K562 (cell line): ENCODE results near the gene PTRH2. TPM values are rescaled to one million over a fixed set of nuclear protein-coding genes. Genes with fewer than 3 reads are reported as not detected.

Source experiments
- E2F6 ChIP-seq, 2 experiments: IDR thresholded peaks; 2 replicates each; pipeline ENCODE4 v1.6.1; 2011; ENCODE audit warnings: borderline replicate concordance in 1 of 2, control low read depth in 1 of 2, low read depth in 1 of 2, low read length in 1 of 2, mild to moderate bottlenecking in 1 of 2, mixed read lengths in 1 of 2, moderate library complexity in 1 of 2; ENCODE audit not compliant: insufficient read depth in 1 of 2, insufficient read length in 1 of 2, poor library complexity in 1 of 2, severe bottlenecking in 1 of 2; ENCODE audit errors: extremely low read depth in 1 of 2
- EHMT2 ChIP-seq: fragments of 450-650 bp; IDR thresholded peaks from 2 replicates; pipeline ENCODE4 v1.6.1; 2018; ENCODE audit warnings: antibody characterized with exemption
- FIP1L1 ChIP-seq: fragments of 200-400 bp; formaldehyde crosslinking; IDR thresholded peaks from 2 replicates; pipeline ENCODE4 v1.6.1; 2018; ENCODE audit warnings: mild to moderate bottlenecking, low read depth, low read length; ENCODE audit not compliant: poor library complexity, severe bottlenecking
- GTF2E2 ChIP-seq: fragments of 200-800 bp; sonication (Bioruptor generic); IDR thresholded peaks from 2 replicates; pipeline ENCODE4 v1.6.1; 2016; ENCODE audit warnings: missing genetic modification characterization, missing compliant biosample characterization
- KLF6 ChIP-seq: fragments of 250-450 bp; sonication (Bioruptor Pico); IDR thresholded peaks from 2 replicates; pipeline ENCODE4 v1.4.0; 2020; ENCODE audit warnings: mild to moderate bottlenecking, moderate library complexity, borderline replicate concordance
- NELFE ChIP-seq: IDR thresholded peaks from 2 replicates; pipeline ENCODE4 v1.6.1; 2011; ENCODE audit warnings: mild to moderate bottlenecking; ENCODE audit not compliant: insufficient read depth, insufficient read length
- NFYB ChIP-seq: IDR thresholded peaks from 2 replicates; pipeline ENCODE4 v1.6.1; 2011; ENCODE audit warnings: mild to moderate bottlenecking, moderate library complexity; ENCODE audit not compliant: insufficient read length; ENCODE audit errors: extremely low read depth
- NR1H2 ChIP-seq: sonication (generic); formaldehyde crosslinking; IDR thresholded peaks from 2 replicates; pipeline ENCODE4 v1.4.0; 2020; ENCODE audit warnings: mild to moderate bottlenecking, missing genetic modification reagents
- POLR2G ChIP-seq: fragments of 200-400 bp; formaldehyde crosslinking; IDR thresholded peaks from 2 replicates; pipeline ENCODE4 v1.6.1; 2017; ENCODE audit warnings: low read depth, mild to moderate bottlenecking, antibody characterized with exemption, low read length, moderate library complexity
- PREB ChIP-seq: sonication (generic); formaldehyde crosslinking; IDR thresholded peaks from 2 replicates; pipeline ENCODE4 v1.8.1; 2023; ENCODE audit warnings: mild to moderate bottlenecking, missing genetic modification reagents
- RFX5 ChIP-seq: IDR thresholded peaks from 2 replicates; pipeline ENCODE4 v1.6.1; 2011; ENCODE audit warnings: low read depth, mild to moderate bottlenecking, improper control_type of control experiment, low read length
- SPI1 ChIP-seq: IDR thresholded peaks from 2 replicates; pipeline ENCODE4 v1.6.1; 2011; ENCODE audit warnings: low read depth, low read length, control low read depth, borderline replicate concordance
- SUPT5H ChIP-seq: fragments of 450-650 bp; IDR thresholded peaks from 2 replicates; pipeline ENCODE4 v1.6.1; 2016
- TAF15 ChIP-seq: fragments of 200-400 bp; formaldehyde crosslinking; IDR thresholded peaks from 2 replicates; pipeline ENCODE4 v1.6.1; 2017; ENCODE audit warnings: mild to moderate bottlenecking, low read depth, low read length, moderate library complexity
- UBTF ChIP-seq, 2 experiments: IDR thresholded peaks; 2 replicates each; pipeline ENCODE4 v1.6.1; 2012; ENCODE audit warnings: improper control_type of control experiment in 2 of 2, low read depth in 2 of 2, low read length in 2 of 2, borderline replicate concordance in 1 of 2
- ZFP91 ChIP-seq: sonication (generic); formaldehyde crosslinking; IDR thresholded peaks from 2 replicates; pipeline ENCODE4 v1.8.0; 2022; ENCODE audit warnings: mild to moderate bottlenecking, missing genetic modification reagents
- ZNF175 ChIP-seq: fragments of 200-800 bp; sonication (Bioruptor generic); IDR thresholded peaks from 2 replicates; pipeline ENCODE4 v1.6.1; 2016; ENCODE audit warnings: low read depth, mild to moderate bottlenecking, missing genetic modification characterization, missing compliant biosample characterization
- ZNF197 ChIP-seq: fragments of 200-800 bp; sonication (Bioruptor generic); IDR thresholded peaks from 2 replicates; pipeline ENCODE4 v1.6.1; 2016; ENCODE audit warnings: low read depth, missing genetic modification characterization, missing compliant biosample characterization
- ZNF431 ChIP-seq: sonication (generic); formaldehyde crosslinking; IDR thresholded peaks from 2 replicates; pipeline ENCODE4 v1.8.0; 2022; ENCODE audit warnings: mild to moderate bottlenecking, missing genetic modification reagents
- ZNF507 ChIP-seq: conservative IDR thresholded peaks from 2 replicates; pipeline ENCODE4 v1.6.1; 2017; ENCODE audit warnings: missing genetic modification characterization, missing compliant biosample characterization
- ZNF561 ChIP-seq: fragments of 450-650 bp; formaldehyde crosslinking; conservative IDR thresholded peaks from 2 replicates; pipeline ENCODE4 v1.4.0; 2020; ENCODE audit warnings: mild to moderate bottlenecking, moderate library complexity
- ZNF785 ChIP-seq: fragments of 250-450 bp; sonication (Bioruptor Pico); IDR thresholded peaks from 2 replicates; pipeline ENCODE4 v1.4.0; 2020; ENCODE audit warnings: mild to moderate bottlenecking
- ZNF79 ChIP-seq: fragments of 250-450 bp; sonication (Bioruptor Pico); IDR thresholded peaks from 2 replicates; pipeline ENCODE4 v1.4.0; 2020; ENCODE audit warnings: low read depth, mild to moderate bottlenecking, moderate library complexity
- polyA plus RNA-seq, 8 experiments: library from polyadenylated mRNA; depleted of rRNA in 4 of 8; stranded (reverse) in 5 of 8; unstranded in 3 of 8; fragments of >200 nt; fragmentation: Nextera tagmentation in 2 of 8; fragmentation: Illumina TruSeq in 1 of 8; extraction: Ambion mirVana in 2 of 8; extraction: Trizol in 1 of 8; gene quantifications; 2 replicates each; pipeline versions ENCODE4 v1.2.1 to v1.2.3, GENCODE V29; 2011 to 2014; ENCODE audit warnings: inconsistent platforms in 1 of 8, missing spikeins in 1 of 8
- total RNA-seq, 7 experiments: library from RNA; depleted of rRNA in 6 of 7; stranded (reverse); fragments of >200 nt in 6 of 7; fragmentation: Illumina TruSeq in 2 of 7; extraction: Trizol in 2 of 7; gene quantifications; 2 replicates each; pipeline versions ENCODE4 v1.2.1 to v1.2.3, GENCODE V29; 2011 to 2021; ENCODE audit warnings: low replicate concordance in 1 of 7

Gene PTRH2
- total and polyA plus RNA-seq, 9 of the 15 experiments (the other 6 are each of a cell fraction or from before 2014, with no cell fraction given) = 53.1 to 210 (median 126) TPM

- TF ChIP-seq NELFE = no peak
- no peak for TF ChIP-seq ZNF431
- peak; percentile 43 for TF ChIP-seq POLR2G
- TF ChIP-seq PREB (CRISPR knock-in tag) = no peak
- TF ChIP-seq RFX5 = no peak
- no peak for TF ChIP-seq KLF6 (CRISPR knock-in tag)
- TF ChIP-seq FIP1L1 = no peak
- TF ChIP-seq NFYB = no peak
- TF ChIP-seq UBTF (IDR thresholded peaks at IDR 0.05; ENCODE audit: borderline replicate concordance in 1 of 2, low read depth in 2 of 2, low read length in 2 of 2) = no peak
- no peak for TF ChIP-seq ZNF785
- TF ChIP-seq ZNF197 (CRISPR knock-in tag) = no peak
- TF ChIP-seq E2F6 (IDR thresholded peaks at IDR 0.05; ENCODE audit: borderline replicate concordance in 1 of 2, extremely low read depth in 1 of 2, insufficient read depth in 1 of 2, insufficient read length in 1 of 2, low read depth in 1 of 2, low read length in 1 of 2, poor library complexity in 1 of 2, severe bottlenecking in 1 of 2) = no peak
- no peak for TF ChIP-seq ZFP91
- TF ChIP-seq SUPT5H = peak; percentile 49; the same call in 1 of the 2 replicates
- TF ChIP-seq GTF2E2 (tag) = 0 out of 2 replicates have a peak, but pooled peaks have one; percentile 19
- TF ChIP-seq ZNF507 (tag) = no peak
- TF ChIP-seq ZNF561 (CRISPR knock-in tag) = no peak
- TF ChIP-seq ZNF79 = no peak
- no peak for TF ChIP-seq NR1H2 (CRISPR knock-in tag)
- no peak for TF ChIP-seq TAF15
- 0 out of 2 replicates have a peak, but pooled peaks have one; percentile 12 for TF ChIP-seq SPI1
- no peak for TF ChIP-seq ZNF175 (CRISPR knock-in tag)
- TF ChIP-seq EHMT2 = no peak
Measured at GRCh38 chr17:59696682-59697277, 10.4 kb downstream of the PTRH2 start (continued).
